HCT116 (cell line): Measurements from ENCODE around the gene C11orf52. TPM values are rescaled to one million over a fixed set of nuclear protein-coding genes. Genes with fewer than 3 reads are reported as not detected.

ENCODE experiments used
- ATAC-seq: fragments of 200-7000 bp; cut with Tn5 transposase; 2 replicates; pipeline ENCODE4 v1.9.1; 2020; ENCODE audit warnings: mild to moderate bottlenecking, moderate library complexity
- BruUV-seq: library from RNA; stranded (reverse); fragments of 400-500 nt; replicated peaks from 2 replicates; lab custom pipeline; 2021; lab: Mats Ljungman, UMichigan
- CTCF ChIA-PET: fragments of 300-600 bp; sonication (Branson Sonifier 250); formaldehyde crosslinking; loops from one replicate; lab custom pipeline; 2021; ENCODE audit warnings: antibody characterized with exemption; lab: Charles Lee
- POLR2A ChIA-PET: fragments of 300-600, 350-600 bp; sonication (Branson Sonifier 250); formaldehyde crosslinking; loops from one replicate; lab custom pipeline; 2021; ENCODE audit warnings: antibody characterized with exemption; lab: Charles Lee
- RAD21 ChIA-PET, 2 experiments: fragments of 300-600 bp; sonication (Branson Sonifier 250); formaldehyde crosslinking; loops; one replicate each; lab custom pipeline; 2023; ENCODE audit warnings: low total read pairs in 2 of 2; ENCODE audit not compliant: uncharacterized antibody in 2 of 2, unreplicated experiment in 2 of 2, low non-redundant PET in 1 of 2; lab: Charles Lee
- DNase-seq: peaks from one replicate; pipeline ENCODE4 v3.0.0-alpha.2; 2010; ENCODE audit warnings: low read depth, low spot score
- H2AFZ ChIP-seq: fragments of 200-600 bp; shearing (Covaris generic), sonication (generic); 2 replicates; pipeline ENCODE4 v1.6.1; 2017; ENCODE audit warnings: low read depth, mixed run types, mixed read lengths, antibody characterized with exemption, low read length; ENCODE audit not compliant: poor library complexity, severe bottlenecking
- H3K27ac ChIP-seq: 2 replicates; pipeline ENCODE4 v1.5.1; 2012; ENCODE audit warnings: low read depth, low read length
- H3K27me3 ChIP-seq: fragments of 200-600 bp; sonication (generic); 2 replicates; pipeline ENCODE4 v1.6.1; 2016; ENCODE audit warnings: mixed run types, low read length, mixed read lengths; ENCODE audit not compliant: insufficient read depth
- H3K36me3 ChIP-seq, 2 experiments: fragments of 200-500 bp in 1 of 2; fragments of 200-600 bp in 1 of 2; sonication (Bioruptor generic) in 1 of 2; sonication (generic) in 1 of 2; 2 replicates each; pipeline versions ENCODE4 v1.5.1 to v1.6.1; 2014 to 2016; ENCODE audit warnings: low read length in 2 of 2, inconsistent platforms in 1 of 2, mixed read lengths in 1 of 2, mixed run types in 1 of 2; ENCODE audit not compliant: insufficient read depth in 2 of 2, control insufficient read depth in 1 of 2
- H3K4me1 ChIP-seq, 2 experiments: fragments of 200-600 bp in 1 of 2; sonication (generic) in 1 of 2; 2 replicates each; pipeline versions ENCODE4 v1.5.1 to v1.6.1; 2012 to 2017; ENCODE audit warnings: low read length in 2 of 2, inconsistent platforms in 1 of 2, mild to moderate bottlenecking in 1 of 2, mixed read lengths in 1 of 2, mixed run types in 1 of 2, moderate library complexity in 1 of 2; ENCODE audit not compliant: insufficient read depth in 2 of 2, control insufficient read depth in 1 of 2
- H3K4me2 ChIP-seq: fragments of 200-600 bp; sonication (generic); 2 replicates; pipeline ENCODE4 v1.6.1; 2017; ENCODE audit warnings: mixed run types, low read length, mixed read lengths
- H3K4me3 ChIP-seq, 2 experiments: fragments of 200-600 bp in 1 of 2; sonication (generic) in 1 of 2; replicated peaks in 1 of 2; 2 replicates each; pipeline ENCODE4 v1.5.1; 2011 to 2016; ENCODE audit warnings: low read length in 2 of 2, control low read depth in 1 of 2, low read depth in 1 of 2, mild to moderate bottlenecking in 1 of 2, mixed read lengths in 1 of 2, mixed run types in 1 of 2
- H3K79me2 ChIP-seq: fragments of 200-600 bp; sonication (generic); 2 replicates; pipeline ENCODE4 v1.6.1; 2017; ENCODE audit warnings: mild to moderate bottlenecking, mixed run types, low read length, moderate library complexity, mixed read lengths; ENCODE audit not compliant: insufficient read depth
- H3K9ac ChIP-seq: fragments of 200-600 bp; sonication (generic); 2 replicates; pipeline ENCODE4 v1.6.1; 2016; ENCODE audit warnings: low read length, mixed read lengths
- H3K9me2 ChIP-seq: fragments of 200-600 bp; sonication (generic), shearing (Covaris generic); 2 replicates; pipeline ENCODE4 v1.6.1; 2017; ENCODE audit warnings: mixed run types, mild to moderate bottlenecking, moderate library complexity; ENCODE audit not compliant: insufficient read depth
- H3K9me3 ChIP-seq, 2 experiments: fragments of 200-500 bp in 1 of 2; fragments of 200-600 bp in 1 of 2; sonication (Bioruptor generic) in 1 of 2; sonication (generic) in 1 of 2; 2 replicates each; pipeline ENCODE4 v1.6.1; 2014 to 2017; ENCODE audit warnings: low read length in 2 of 2, mixed read lengths in 2 of 2, inconsistent platforms in 1 of 2, low read depth in 1 of 2, mild to moderate bottlenecking in 1 of 2, mixed run types in 1 of 2, moderate library complexity in 1 of 2; ENCODE audit not compliant: control insufficient read depth in 1 of 2, insufficient read depth in 1 of 2
- H4K20me1 ChIP-seq: fragments of 200-600 bp; sonication (generic), shearing (Covaris generic); 2 replicates; pipeline ENCODE4 v1.6.1; 2017; ENCODE audit warnings: mixed run types, mild to moderate bottlenecking, moderate library complexity; ENCODE audit not compliant: insufficient read depth
- EZH2phosphoT487 ChIP-seq: fragments of 200-600 bp; IDR thresholded peaks from 2 replicates; pipeline ENCODE4 v1.6.1; 2018; ENCODE audit warnings: antibody characterized with exemption, borderline replicate concordance
- JUND ChIP-seq: IDR thresholded peaks from 2 replicates; pipeline ENCODE4 v1.6.1; 2012
- POLR2A ChIP-seq: IDR thresholded peaks from 2 replicates; pipeline ENCODE4 v1.7.0; 2011; ENCODE audit warnings: borderline replicate concordance; ENCODE audit not compliant: insufficient read depth, insufficient read length; ENCODE audit errors: extremely low read depth
- POLR2AphosphoS5 ChIP-seq: IDR thresholded peaks from 2 replicates; pipeline ENCODE4 v1.6.1; 2011; ENCODE audit warnings: mild to moderate bottlenecking, low read depth, low read length, moderate library complexity
- RAD21 ChIP-seq: IDR thresholded peaks from 2 replicates; pipeline ENCODE4 v1.6.1; 2012; ENCODE audit warnings: low read depth, mild to moderate bottlenecking
- SP1 ChIP-seq: IDR thresholded peaks from 2 replicates; pipeline ENCODE4 v1.6.1; 2012; ENCODE audit warnings: low read depth
- SRF ChIP-seq: IDR thresholded peaks from 2 replicates; pipeline ENCODE4 v1.6.1; 2012; ENCODE audit warnings: low read depth
- YY1 ChIP-seq: IDR thresholded peaks from 2 replicates; pipeline ENCODE4 v1.6.1; 2011; ENCODE audit warnings: low read length, low read depth, moderate library complexity, mild to moderate bottlenecking; ENCODE audit not compliant: insufficient replicate concordance; ENCODE audit errors: extremely low read depth
- ZFX ChIP-seq: fragments of 450-650 bp; IDR thresholded peaks from 2 replicates; pipeline ENCODE4 v1.6.1; 2017
- ZNF274 ChIP-seq: fragments of 200-500 bp; sonication (Bioruptor generic); IDR thresholded peaks from 2 replicates; pipeline ENCODE4 v1.6.1; 2014; ENCODE audit warnings: mild to moderate bottlenecking, low read depth, low read length, inconsistent platforms
- intact Hi-C: fragments of 100-400 bp; cut with micrococcal nuclease; formaldehyde crosslinking; loops from 2 replicates; pipeline ENCODE4 v1.10.0; 2022
- total RNA-seq: library from RNA; stranded (reverse); gene quantifications from one replicate; pipeline ENCODE4 v1.2.1, GENCODE V29; 2021; ENCODE audit not compliant: unreplicated experiment
- TF ChIP-seq, protein P1 (sequence below), 3 experiments: fragments of 200-600 bp in 1 of 3; sonication (generic) in 1 of 3; IDR thresholded peaks in 2 of 3; conservative IDR thresholded peaks in 1 of 3; 2 replicates each; pipeline ENCODE4 v1.5.1; 2012 to 2017; ENCODE audit warnings: low read depth in 2 of 3, low read length in 2 of 3, antibody characterized with exemption in 1 of 3, borderline replicate concordance in 1 of 3, control low read depth in 1 of 3, mild to moderate bottlenecking in 1 of 3, mixed read lengths in 1 of 3, mixed run types in 1 of 3, moderate library complexity in 1 of 3; ENCODE audit not compliant: insufficient read depth in 1 of 3
- TF ChIP-seq, protein P2 (sequence below): IDR thresholded peaks from 2 replicates; pipeline ENCODE4 v1.6.1; 2012; ENCODE audit warnings: low read depth

Gene C11orf52
- total RNA-seq, 1 experiment from 2014 or later = 4.6 TPM

DNA sequence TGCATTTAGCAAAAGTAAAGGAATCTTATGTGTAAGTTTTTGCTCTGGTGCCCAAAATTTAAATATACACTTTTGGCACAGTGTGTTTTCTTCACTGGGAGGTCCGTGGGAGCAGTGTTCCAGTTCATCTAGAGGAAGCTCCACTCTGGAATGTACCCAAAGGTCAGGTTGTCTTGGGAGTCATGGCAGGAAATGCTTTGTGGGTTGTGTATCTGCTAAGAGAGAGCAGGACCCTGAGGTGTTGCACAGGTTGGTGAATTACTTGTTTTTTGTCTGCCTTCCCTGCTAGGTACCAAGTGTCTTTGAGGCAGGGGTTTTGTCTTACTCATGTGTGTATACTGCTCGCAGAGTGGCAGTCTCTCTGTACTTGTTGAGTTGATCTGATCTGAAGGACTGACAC lies 55.7 kb downstream of the C11orf52 start:
- POLR2A ChIA-PET = no interaction called here
- BruUV-seq = no TSS peak
- ATAC-seq (no peak), DNase-seq (no peak)
- Histone ChIP-seq H3K4me2 (no peak overlapping the region), H3K36me3 (0 out of 4 replicates have a peak, but pooled peaks cover 0 to 3% of the 10 kb centered on the region in 2 experiments), H3K9ac (no peak overlapping the region), H3K4me3 (no peak overlapping the region)
- TF ChIP-seq, protein P1, sequence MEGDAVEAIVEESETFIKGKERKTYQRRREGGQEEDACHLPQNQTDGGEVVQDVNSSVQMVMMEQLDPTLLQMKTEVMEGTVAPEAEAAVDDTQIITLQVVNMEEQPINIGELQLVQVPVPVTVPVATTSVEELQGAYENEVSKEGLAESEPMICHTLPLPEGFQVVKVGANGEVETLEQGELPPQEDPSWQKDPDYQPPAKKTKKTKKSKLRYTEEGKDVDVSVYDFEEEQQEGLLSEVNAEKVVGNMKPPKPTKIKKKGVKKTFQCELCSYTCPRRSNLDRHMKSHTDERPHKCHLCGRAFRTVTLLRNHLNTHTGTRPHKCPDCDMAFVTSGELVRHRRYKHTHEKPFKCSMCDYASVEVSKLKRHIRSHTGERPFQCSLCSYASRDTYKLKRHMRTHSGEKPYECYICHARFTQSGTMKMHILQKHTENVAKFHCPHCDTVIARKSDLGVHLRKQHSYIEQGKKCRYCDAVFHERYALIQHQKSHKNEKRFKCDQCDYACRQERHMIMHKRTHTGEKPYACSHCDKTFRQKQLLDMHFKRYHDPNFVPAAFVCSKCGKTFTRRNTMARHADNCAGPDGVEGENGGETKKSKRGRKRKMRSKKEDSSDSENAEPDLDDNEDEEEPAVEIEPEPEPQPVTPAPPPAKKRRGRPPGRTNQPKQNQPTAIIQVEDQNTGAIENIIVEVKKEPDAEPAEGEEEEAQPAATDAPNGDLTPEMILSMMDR (IDR thresholded peaks at IDR 0.05 in 2 of 3, conservative IDR thresholded peaks at IDR 0.05 in 1 of 3; ENCODE audit: borderline replicate concordance in 1 of 3, insufficient read depth in 1 of 3, low read depth in 2 of 3, low read length in 2 of 3) = no peak
- TF ChIP-seq SP1 (no peak), ZNF274 (no peak), POLR2A (no peak), ZFX (no peak), EZH2phosphoT487 (no peak), POLR2AphosphoS5 (no peak), RAD21 (no peak), YY1 (no peak), JUND (no peak), SRF (no peak)
- TF ChIP-seq, protein P2, sequence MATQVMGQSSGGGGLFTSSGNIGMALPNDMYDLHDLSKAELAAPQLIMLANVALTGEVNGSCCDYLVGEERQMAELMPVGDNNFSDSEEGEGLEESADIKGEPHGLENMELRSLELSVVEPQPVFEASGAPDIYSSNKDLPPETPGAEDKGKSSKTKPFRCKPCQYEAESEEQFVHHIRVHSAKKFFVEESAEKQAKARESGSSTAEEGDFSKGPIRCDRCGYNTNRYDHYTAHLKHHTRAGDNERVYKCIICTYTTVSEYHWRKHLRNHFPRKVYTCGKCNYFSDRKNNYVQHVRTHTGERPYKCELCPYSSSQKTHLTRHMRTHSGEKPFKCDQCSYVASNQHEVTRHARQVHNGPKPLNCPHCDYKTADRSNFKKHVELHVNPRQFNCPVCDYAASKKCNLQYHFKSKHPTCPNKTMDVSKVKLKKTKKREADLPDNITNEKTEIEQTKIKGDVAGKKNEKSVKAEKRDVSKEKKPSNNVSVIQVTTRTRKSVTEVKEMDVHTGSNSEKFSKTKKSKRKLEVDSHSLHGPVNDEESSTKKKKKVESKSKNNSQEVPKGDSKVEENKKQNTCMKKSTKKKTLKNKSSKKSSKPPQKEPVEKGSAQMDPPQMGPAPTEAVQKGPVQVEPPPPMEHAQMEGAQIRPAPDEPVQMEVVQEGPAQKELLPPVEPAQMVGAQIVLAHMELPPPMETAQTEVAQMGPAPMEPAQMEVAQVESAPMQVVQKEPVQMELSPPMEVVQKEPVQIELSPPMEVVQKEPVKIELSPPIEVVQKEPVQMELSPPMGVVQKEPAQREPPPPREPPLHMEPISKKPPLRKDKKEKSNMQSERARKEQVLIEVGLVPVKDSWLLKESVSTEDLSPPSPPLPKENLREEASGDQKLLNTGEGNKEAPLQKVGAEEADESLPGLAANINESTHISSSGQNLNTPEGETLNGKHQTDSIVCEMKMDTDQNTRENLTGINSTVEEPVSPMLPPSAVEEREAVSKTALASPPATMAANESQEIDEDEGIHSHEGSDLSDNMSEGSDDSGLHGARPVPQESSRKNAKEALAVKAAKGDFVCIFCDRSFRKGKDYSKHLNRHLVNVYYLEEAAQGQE = no peak
- TF ChIP-seq, all 23 proteins: peak for 0
- intact Hi-C loops = no loop called here
- ChIA-PET RAD21 (no interaction called here), CTCF (no interaction called here)
- Histone ChIP-seq H3K27me3 (no peaks in the 10 kb centered on the region), H2AFZ (no peak overlapping the region), H3K27ac (no peak overlapping the region), H3K79me2 (no peaks in the 10 kb centered on the region), H4K20me1 (no peaks in the 10 kb centered on the region), H3K9me2 (no peaks in the 10 kb centered on the region), H3K4me1 (no peaks in the 10 kb centered on the region), H3K9me3 (no peaks in the 10 kb centered on the region)
